HepG2 (cell line): ENCODE measurements around the gene FAM174B. TPM values are rescaled to one million over a fixed set of nuclear protein-coding genes. Genes with fewer than 3 reads are reported as not detected.
A peak's percentile ranks its signal among the peaks of the same experiment; 100 is the strongest.

Experiments used
- ARNTL ChIP-seq: sonication (generic); formaldehyde crosslinking; IDR thresholded peaks from 2 replicates; pipeline ENCODE4 v1.4.0; 2020; ENCODE audit warnings: mild to moderate bottlenecking, missing genetic modification reagents
- ATM ChIP-seq: fragments of 450-650 bp; IDR thresholded peaks from 2 replicates; pipeline ENCODE4 v1.7.1; 2017; ENCODE audit warnings: mild to moderate bottlenecking, borderline replicate concordance
- DNMT1 ChIP-seq: sonication (generic); formaldehyde crosslinking; IDR thresholded peaks from 2 replicates; pipeline ENCODE4 v1.5.1; 2020; ENCODE audit warnings: mild to moderate bottlenecking, missing genetic modification reagents
- HDAC6 ChIP-seq: fragments of 200-600 bp; sonication (generic); IDR thresholded peaks from 2 replicates; pipeline ENCODE4 v1.7.0; 2017; ENCODE audit warnings: mild to moderate bottlenecking, antibody characterized with exemption, low read length, low read depth
- HNF4A ChIP-seq: sonication (generic); formaldehyde crosslinking; IDR thresholded peaks from 2 replicates; pipeline ENCODE4 v1.4.0; 2020; ENCODE audit warnings: missing genetic modification reagents
- KDM3A ChIP-seq: IDR thresholded peaks from 2 replicates; pipeline ENCODE4 v1.6.1; 2018; ENCODE audit warnings: low read depth, missing compliant biosample characterization
- KDM4B ChIP-seq: sonication (generic); formaldehyde crosslinking; IDR thresholded peaks from 2 replicates; pipeline ENCODE4 v1.4.0; 2020; ENCODE audit warnings: missing genetic modification reagents
- POLR2G ChIP-seq: fragments of 200-400 bp; formaldehyde crosslinking; IDR thresholded peaks from 2 replicates; pipeline ENCODE4 v1.6.1; 2018; ENCODE audit warnings: mild to moderate bottlenecking, low read depth, low read length, moderate library complexity
- SP140L ChIP-seq: sonication (generic); formaldehyde crosslinking; IDR thresholded peaks from 2 replicates; pipeline ENCODE4 v1.4.0; 2020; ENCODE audit warnings: missing genetic modification reagents, borderline replicate concordance
- ZC3H13 ChIP-seq: sonication (generic); formaldehyde crosslinking; IDR thresholded peaks from 2 replicates; pipeline ENCODE4 v1.8.1; 2023; ENCODE audit warnings: mild to moderate bottlenecking, missing genetic modification reagents, moderate library complexity
- ZFP82 ChIP-seq: sonication (generic); formaldehyde crosslinking; IDR thresholded peaks from 2 replicates; pipeline ENCODE4 v1.5.1; 2020; ENCODE audit warnings: mild to moderate bottlenecking, missing genetic modification reagents, borderline replicate concordance
- ZNF143 ChIP-seq: sonication (generic); formaldehyde crosslinking; IDR thresholded peaks from 2 replicates; pipeline ENCODE4 v1.4.0; 2020; ENCODE audit warnings: missing genetic modification reagents
- ZNF180 ChIP-seq: sonication (generic); formaldehyde crosslinking; IDR thresholded peaks from 2 replicates; pipeline ENCODE4 v1.4.0; 2020; ENCODE audit warnings: low read depth, missing genetic modification reagents, borderline replicate concordance
- ZNF234 ChIP-seq: sonication (generic); formaldehyde crosslinking; conservative IDR thresholded peaks from 2 replicates; pipeline ENCODE4 v1.5.1; 2020; ENCODE audit warnings: mild to moderate bottlenecking, missing genetic modification reagents
- ZNF253 ChIP-seq: sonication (generic); formaldehyde crosslinking; IDR thresholded peaks from 2 replicates; pipeline ENCODE4 v1.8.0; 2022; ENCODE audit warnings: mild to moderate bottlenecking, missing genetic modification reagents, borderline replicate concordance
- ZNF589 ChIP-seq: sonication (generic); formaldehyde crosslinking; conservative IDR thresholded peaks from 2 replicates; pipeline ENCODE4 v1.8.0; 2022; ENCODE audit warnings: mild to moderate bottlenecking, moderate library complexity, missing genetic modification reagents
- ZNF605 ChIP-seq: sonication (generic); formaldehyde crosslinking; IDR thresholded peaks from 2 replicates; pipeline ENCODE4 v1.8.0; 2022; ENCODE audit warnings: mild to moderate bottlenecking, missing genetic modification reagents
- ZNF781 ChIP-seq: sonication (generic); formaldehyde crosslinking; IDR thresholded peaks from 2 replicates; pipeline ENCODE4 v1.5.1; 2020; ENCODE audit warnings: borderline replicate concordance, mild to moderate bottlenecking, missing genetic modification reagents; ENCODE audit errors: not compliant biosample characterization
- polyA plus RNA-seq, 8 experiments: library from polyadenylated mRNA; depleted of rRNA in 3 of 8; stranded (reverse) in 7 of 8; unstranded in 1 of 8; fragments of >200 nt; fragmentation: Illumina TruSeq in 4 of 8; extraction: Trizol in 4 of 8; gene quantifications; 2 replicates each; pipeline versions ENCODE4 v1.2.1 to v1.2.3, GENCODE V29; 2011 to 2016; ENCODE audit warnings: low read depth in 4 of 8, missing spikeins in 1 of 8, mixed read lengths in 1 of 8; ENCODE audit not compliant: insufficient read depth in 1 of 8
- total RNA-seq, 5 experiments: library from RNA; depleted of rRNA; stranded (reverse); fragments of >200 nt; fragmentation: Illumina TruSeq; extraction: Trizol; gene quantifications; 2 replicates each; pipeline ENCODE4 v1.2.3, GENCODE V29; 2016; ENCODE audit warnings: low read depth in 1 of 5
- TF ChIP-seq, protein P1 (sequence below): sonication (generic); formaldehyde crosslinking; IDR thresholded peaks from 2 replicates; pipeline ENCODE4 v1.9.0; 2021; ENCODE audit warnings: missing genetic modification reagents, mild to moderate bottlenecking, borderline replicate concordance
- TF ChIP-seq, protein P2 (sequence below): sonication (generic); formaldehyde crosslinking; IDR thresholded peaks from 2 replicates; pipeline ENCODE4 v1.5.0; 2020; ENCODE audit warnings: mild to moderate bottlenecking, missing genetic modification reagents, moderate library complexity
- TF ChIP-seq, protein P3 (sequence below): sonication (generic); formaldehyde crosslinking; IDR thresholded peaks from 2 replicates; pipeline ENCODE4 v1.9.0; 2021; ENCODE audit warnings: missing genetic modification reagents, borderline replicate concordance

Gene FAM174B
- total and polyA plus RNA-seq, 2 of the 13 experiments (the other 11 are each of a cell fraction or from before 2014, with no cell fraction given): 0.90 to 2.1 TPM

GRCh38 chr15:92617549-92618520, 37.7 kb downstream of the FAM174B start (continued):
- TF ChIP-seq ZFP82 (CRISPR knock-in tag): no peak
- TF ChIP-seq POLR2G: no peak
- TF ChIP-seq SP140L (CRISPR knock-in tag): no peak
- TF ChIP-seq ARNTL (CRISPR knock-in tag): peak; percentile 41; the same call in 1 of the 2 replicates
- TF ChIP-seq ATM: no peak
- TF ChIP-seq, protein P1, sequence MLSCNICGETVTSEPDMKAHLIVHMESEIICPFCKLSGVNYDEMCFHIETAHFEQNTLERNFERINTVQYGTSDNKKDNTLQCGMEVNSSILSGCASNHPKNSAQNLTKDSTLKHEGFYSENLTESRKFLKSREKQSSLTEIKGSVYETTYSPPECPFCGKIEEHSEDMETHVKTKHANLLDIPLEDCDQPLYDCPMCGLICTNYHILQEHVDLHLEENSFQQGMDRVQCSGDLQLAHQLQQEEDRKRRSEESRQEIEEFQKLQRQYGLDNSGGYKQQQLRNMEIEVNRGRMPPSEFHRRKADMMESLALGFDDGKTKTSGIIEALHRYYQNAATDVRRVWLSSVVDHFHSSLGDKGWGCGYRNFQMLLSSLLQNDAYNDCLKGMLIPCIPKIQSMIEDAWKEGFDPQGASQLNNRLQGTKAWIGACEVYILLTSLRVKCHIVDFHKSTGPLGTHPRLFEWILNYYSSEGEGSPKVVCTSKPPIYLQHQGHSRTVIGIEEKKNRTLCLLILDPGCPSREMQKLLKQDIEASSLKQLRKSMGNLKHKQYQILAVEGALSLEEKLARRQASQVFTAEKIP (CRISPR knock-in tag): no peak
- no peak for TF ChIP-seq ZC3H13
- TF ChIP-seq ZNF143: peak; percentile 47; the same call in 1 of the 2 replicates
- TF ChIP-seq, protein P2, sequence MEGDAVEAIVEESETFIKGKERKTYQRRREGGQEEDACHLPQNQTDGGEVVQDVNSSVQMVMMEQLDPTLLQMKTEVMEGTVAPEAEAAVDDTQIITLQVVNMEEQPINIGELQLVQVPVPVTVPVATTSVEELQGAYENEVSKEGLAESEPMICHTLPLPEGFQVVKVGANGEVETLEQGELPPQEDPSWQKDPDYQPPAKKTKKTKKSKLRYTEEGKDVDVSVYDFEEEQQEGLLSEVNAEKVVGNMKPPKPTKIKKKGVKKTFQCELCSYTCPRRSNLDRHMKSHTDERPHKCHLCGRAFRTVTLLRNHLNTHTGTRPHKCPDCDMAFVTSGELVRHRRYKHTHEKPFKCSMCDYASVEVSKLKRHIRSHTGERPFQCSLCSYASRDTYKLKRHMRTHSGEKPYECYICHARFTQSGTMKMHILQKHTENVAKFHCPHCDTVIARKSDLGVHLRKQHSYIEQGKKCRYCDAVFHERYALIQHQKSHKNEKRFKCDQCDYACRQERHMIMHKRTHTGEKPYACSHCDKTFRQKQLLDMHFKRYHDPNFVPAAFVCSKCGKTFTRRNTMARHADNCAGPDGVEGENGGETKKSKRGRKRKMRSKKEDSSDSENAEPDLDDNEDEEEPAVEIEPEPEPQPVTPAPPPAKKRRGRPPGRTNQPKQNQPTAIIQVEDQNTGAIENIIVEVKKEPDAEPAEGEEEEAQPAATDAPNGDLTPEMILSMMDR (CRISPR knock-in tag): 0 out of 2 replicates have a peak, but pooled peaks have one; percentile 3
- no peak for TF ChIP-seq ZNF781
- peak; percentile 23; the same call in 1 of the 2 replicates for TF ChIP-seq ZNF605 (CRISPR knock-in tag)
- no peak for TF ChIP-seq DNMT1 (CRISPR knock-in tag)
- peak; percentile 81 for TF ChIP-seq HNF4A (CRISPR knock-in tag)
- TF ChIP-seq KDM4B (CRISPR knock-in tag): no peak
- no peak for TF ChIP-seq HDAC6
- no peak for TF ChIP-seq ZNF253
- no peak for TF ChIP-seq ZNF234 (CRISPR knock-in tag)
- TF ChIP-seq ZNF589 (CRISPR knock-in tag): 0 out of 2 replicates have a peak, but pooled peaks have one; percentile 45
- TF ChIP-seq KDM3A (CRISPR knock-in tag): no peak
- TF ChIP-seq ZNF180 (CRISPR knock-in tag): no peak
- TF ChIP-seq, protein P3, sequence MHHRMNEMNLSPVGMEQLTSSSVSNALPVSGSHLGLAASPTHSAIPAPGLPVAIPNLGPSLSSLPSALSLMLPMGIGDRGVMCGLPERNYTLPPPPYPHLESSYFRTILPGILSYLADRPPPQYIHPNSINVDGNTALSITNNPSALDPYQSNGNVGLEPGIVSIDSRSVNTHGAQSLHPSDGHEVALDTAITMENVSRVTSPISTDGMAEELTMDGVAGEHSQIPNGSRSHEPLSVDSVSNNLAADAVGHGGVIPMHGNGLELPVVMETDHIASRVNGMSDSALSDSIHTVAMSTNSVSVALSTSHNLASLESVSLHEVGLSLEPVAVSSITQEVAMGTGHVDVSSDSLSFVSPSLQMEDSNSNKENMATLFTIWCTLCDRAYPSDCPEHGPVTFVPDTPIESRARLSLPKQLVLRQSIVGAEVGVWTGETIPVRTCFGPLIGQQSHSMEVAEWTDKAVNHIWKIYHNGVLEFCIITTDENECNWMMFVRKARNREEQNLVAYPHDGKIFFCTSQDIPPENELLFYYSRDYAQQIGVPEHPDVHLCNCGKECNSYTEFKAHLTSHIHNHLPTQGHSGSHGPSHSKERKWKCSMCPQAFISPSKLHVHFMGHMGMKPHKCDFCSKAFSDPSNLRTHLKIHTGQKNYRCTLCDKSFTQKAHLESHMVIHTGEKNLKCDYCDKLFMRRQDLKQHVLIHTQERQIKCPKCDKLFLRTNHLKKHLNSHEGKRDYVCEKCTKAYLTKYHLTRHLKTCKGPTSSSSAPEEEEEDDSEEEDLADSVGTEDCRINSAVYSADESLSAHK: no peak
